RWPE2 (cell line): ENCODE data around the gene GNAO1.

ENCODE experiments used
- ATAC-seq: fragments of 200-7000 bp; cut with Tn5 transposase; 3 replicates; pipeline ENCODE4 v1.9.1; 2021; ENCODE audit warnings: low read depth
- DNase-seq: peaks from one replicate; pipeline ENCODE4 v3.0.0-alpha.2; 2020; ENCODE audit warnings: low spot score
- H3K27ac ChIP-seq: fragments of 450-650 bp; 2 replicates; pipeline ENCODE4 v1.5.1; 2017; ENCODE audit warnings: mild to moderate bottlenecking; ENCODE audit not compliant: poor library complexity, severe bottlenecking
- H3K27me3 ChIP-seq: fragments of 250-450 bp; sonication (Bioruptor Pico); 2 replicates; pipeline ENCODE4 v1.5.1; 2021; ENCODE audit warnings: mild to moderate bottlenecking, moderate library complexity; ENCODE audit not compliant: insufficient read depth, poor library complexity, severe bottlenecking
- H3K36me3 ChIP-seq: fragments of 250-450 bp; sonication (Bioruptor Pico); 2 replicates; pipeline ENCODE4 v1.5.1; 2020; ENCODE audit warnings: low read depth, mild to moderate bottlenecking, moderate library complexity
- H3K4me1 ChIP-seq: fragments of 250-450 bp; sonication (Bioruptor Pico); 2 replicates; pipeline ENCODE4 v1.5.1; 2021; ENCODE audit warnings: mild to moderate bottlenecking, moderate library complexity; ENCODE audit not compliant: insufficient read depth, poor library complexity, severe bottlenecking
- H3K4me3 ChIP-seq: fragments of 250-450 bp; sonication (Bioruptor Pico); 2 replicates; pipeline ENCODE4 v1.5.1; 2021; ENCODE audit warnings: mild to moderate bottlenecking, moderate library complexity; ENCODE audit not compliant: severe bottlenecking
- H3K9me3 ChIP-seq: fragments of 250-450 bp; sonication (Bioruptor Pico); 2 replicates; pipeline ENCODE4 v1.5.1; 2021; ENCODE audit warnings: mild to moderate bottlenecking, moderate library complexity; ENCODE audit not compliant: severe bottlenecking
- TF ChIP-seq, protein P1 (sequence below): fragments of 450-650 bp; IDR thresholded peaks from one replicate; pipeline ENCODE4 v1.5.1; 2017; ENCODE audit warnings: mild to moderate bottlenecking, moderate library complexity; ENCODE audit not compliant: poor library complexity, severe bottlenecking

Gene GNAO1

DNA sequence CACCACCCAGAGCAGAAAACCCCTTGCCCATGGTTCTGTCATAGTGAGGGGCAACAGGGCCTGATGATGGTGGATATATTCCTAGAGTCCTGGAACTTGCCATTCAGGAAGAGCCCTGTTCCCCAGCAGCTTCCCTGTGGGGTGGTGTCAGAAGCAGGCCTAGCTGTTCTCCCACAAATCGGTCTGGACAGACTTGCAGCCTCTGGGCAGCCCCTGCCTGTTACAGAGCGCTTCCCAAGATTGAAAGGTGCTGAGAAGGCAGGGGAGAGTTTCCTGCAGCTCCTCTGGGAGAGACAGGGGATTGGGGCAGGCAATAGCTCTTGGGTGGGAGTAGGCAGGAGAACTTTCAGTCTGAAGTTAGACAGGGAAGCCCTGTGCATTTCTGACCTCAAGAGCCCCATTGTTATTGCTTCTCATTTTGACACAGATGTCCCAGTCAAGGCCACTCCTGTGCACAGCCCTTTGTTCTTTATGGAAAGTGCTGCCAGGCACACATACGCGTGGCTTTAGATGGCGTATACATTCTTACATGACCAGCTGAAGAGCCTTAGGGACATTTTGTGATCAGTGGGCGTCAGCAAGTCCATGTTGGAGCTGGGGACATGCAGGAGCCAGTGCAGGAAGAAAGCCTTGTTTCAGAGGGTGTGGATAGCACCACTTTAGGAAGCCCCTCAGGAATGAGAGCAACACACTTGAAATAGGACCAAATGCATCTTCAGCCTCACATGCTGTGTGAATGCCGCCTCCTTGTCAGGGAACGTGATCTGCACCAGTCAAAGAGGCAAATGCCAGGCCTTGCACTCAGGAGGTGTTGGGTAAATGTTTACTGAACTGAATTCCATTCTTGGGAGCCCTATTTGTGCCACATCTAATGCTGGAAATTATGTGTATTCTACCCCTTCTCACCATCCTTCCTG, 67.5 kb downstream of the GNAO1 start:
- no peaks in the 10 kb centered on the region for H3K9me3 ChIP-seq
- TF ChIP-seq, protein P1, sequence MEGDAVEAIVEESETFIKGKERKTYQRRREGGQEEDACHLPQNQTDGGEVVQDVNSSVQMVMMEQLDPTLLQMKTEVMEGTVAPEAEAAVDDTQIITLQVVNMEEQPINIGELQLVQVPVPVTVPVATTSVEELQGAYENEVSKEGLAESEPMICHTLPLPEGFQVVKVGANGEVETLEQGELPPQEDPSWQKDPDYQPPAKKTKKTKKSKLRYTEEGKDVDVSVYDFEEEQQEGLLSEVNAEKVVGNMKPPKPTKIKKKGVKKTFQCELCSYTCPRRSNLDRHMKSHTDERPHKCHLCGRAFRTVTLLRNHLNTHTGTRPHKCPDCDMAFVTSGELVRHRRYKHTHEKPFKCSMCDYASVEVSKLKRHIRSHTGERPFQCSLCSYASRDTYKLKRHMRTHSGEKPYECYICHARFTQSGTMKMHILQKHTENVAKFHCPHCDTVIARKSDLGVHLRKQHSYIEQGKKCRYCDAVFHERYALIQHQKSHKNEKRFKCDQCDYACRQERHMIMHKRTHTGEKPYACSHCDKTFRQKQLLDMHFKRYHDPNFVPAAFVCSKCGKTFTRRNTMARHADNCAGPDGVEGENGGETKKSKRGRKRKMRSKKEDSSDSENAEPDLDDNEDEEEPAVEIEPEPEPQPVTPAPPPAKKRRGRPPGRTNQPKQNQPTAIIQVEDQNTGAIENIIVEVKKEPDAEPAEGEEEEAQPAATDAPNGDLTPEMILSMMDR: no peak
- no peaks in the 10 kb centered on the region for H3K27me3 ChIP-seq
- DNase-seq (no peak), ATAC-seq (no peak)
- H3K36me3 ChIP-seq: no peaks in the 10 kb centered on the region
- H3K4me3 ChIP-seq: no peak overlapping the region
- H3K27ac ChIP-seq: no peak overlapping the region
- H3K4me1 ChIP-seq: no peaks in the 10 kb centered on the region

DNA sequence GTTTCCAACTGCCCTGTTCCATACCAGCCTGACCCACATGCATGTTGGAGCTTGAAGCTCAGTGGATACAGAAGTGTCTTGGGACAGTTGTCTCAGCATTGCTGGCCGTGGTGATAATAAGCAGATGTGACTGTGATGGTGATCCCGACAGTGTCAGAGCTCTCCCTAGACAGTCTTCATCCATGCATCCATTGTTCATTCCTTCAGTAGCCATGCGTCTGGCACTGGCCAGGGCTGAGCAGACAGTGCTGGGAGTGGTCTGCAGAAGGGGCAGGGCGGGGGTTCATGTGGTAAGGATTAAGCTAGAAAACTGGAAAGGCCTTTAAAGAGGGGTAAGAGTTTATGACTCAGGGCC, 68.1 kb downstream of the GNAO1 start:
- Histone ChIP-seq H3K4me3 (no peak overlapping the region), H3K9me3 (no peaks in the 10 kb centered on the region), H3K27me3 (no peaks in the 10 kb centered on the region), H3K4me1 (no peaks in the 10 kb centered on the region), H3K27ac (no peak overlapping the region), H3K36me3 (no peaks in the 10 kb centered on the region)
- TF ChIP-seq, protein P1: no peak
- DNase-seq: no peak
- no peak for ATAC-seq

DNA sequence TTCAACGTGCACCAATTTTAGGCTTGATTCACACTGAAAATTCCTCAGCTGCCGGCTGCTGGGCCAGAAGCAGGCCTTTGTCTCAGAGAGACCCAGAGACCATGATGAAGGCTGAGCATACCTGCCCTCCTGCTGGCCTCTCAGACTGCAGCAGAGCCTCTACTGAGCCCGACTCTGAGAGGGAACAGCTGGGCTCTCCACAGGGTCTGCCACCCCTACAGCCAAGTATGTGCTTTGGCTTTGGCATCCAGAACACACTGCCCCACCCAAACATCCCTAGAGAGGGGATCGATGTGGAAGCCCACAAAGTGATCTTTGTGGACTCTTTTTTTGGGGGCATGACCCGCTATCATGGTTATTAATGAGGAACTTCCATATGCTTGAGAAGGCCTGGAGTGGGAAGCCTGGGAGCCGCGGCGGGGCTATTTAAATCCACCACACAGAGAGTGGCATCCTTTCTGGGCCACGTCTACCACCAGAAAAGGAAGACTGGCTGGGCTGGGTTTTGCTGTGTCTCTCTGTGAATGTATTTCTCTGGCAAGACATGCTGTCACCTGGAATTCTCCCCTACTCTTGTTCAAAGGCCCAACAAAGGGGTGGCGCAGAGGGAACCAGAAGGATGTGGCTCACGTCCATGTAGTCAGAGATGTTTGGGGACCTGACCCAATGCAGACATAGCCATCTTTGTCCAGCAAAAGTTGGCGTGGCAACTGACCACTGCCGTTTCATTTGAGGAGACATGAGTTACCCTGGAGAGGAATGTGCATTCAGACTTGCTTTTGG, 69.3 kb downstream of the GNAO1 start:
- no peaks in the 10 kb centered on the region for H3K27me3 ChIP-seq
- H3K36me3 ChIP-seq: no peaks in the 10 kb centered on the region
- DNase-seq: no peak
- ATAC-seq: no peak
- H3K9me3 ChIP-seq: no peaks in the 10 kb centered on the region
- no peaks in the 10 kb centered on the region for H3K4me1 ChIP-seq
- TF ChIP-seq, protein P1: no peak
- H3K4me3 ChIP-seq: no peak overlapping the region
- no peak overlapping the region for H3K27ac ChIP-seq

DNA sequence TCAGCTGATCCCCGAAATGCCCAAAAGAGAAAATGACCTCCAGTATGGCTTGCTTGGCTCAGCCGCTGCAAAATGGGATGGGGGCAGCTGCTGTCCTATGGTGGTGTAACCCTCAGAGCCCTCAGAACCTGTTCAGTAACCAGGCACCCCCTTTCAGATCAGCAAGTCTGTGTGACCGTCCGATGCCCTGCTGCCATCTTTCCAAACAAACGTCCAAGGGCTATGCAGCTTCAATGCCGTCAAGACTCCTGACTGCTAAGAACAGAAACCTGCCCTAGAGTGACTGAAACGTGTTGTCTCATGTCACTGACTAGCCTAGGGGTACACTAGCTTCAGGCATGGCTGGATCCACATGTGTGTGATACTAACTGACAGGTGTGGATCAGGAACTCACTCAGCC, 70.4 kb downstream of the GNAO1 start:
- DNase-seq (no peak), ATAC-seq (no peak)
- Histone ChIP-seq H3K4me3 (no peak overlapping the region), H3K27ac (no peak overlapping the region), H3K36me3 (no peaks in the 10 kb centered on the region), H3K27me3 (no peaks in the 10 kb centered on the region), H3K4me1 (no peaks in the 10 kb centered on the region), H3K9me3 (no peaks in the 10 kb centered on the region)
- TF ChIP-seq, protein P1: no peak
